Measurements from ENCODE around the gene RFX8.

Gene RFX8

DNA sequence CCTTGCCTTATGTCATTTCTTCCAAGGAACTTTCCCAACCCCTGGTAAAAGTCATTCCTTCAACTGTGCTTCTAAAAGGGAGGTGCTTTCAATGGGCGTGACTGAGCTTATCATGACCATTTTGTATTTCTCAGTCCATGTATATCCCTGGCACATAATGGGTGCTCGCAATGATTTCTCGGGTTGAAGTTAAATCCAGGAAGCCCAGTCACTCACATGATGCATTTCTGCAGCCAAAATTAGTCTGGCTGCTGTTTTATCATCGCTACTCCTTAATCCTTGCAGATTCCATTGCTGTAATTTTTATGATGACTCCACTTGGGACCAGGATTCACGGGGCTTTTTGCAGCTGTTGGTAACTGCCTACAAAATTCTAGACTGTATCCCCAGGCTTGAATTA is 25.9 kb upstream of the RFX8 start:
- H3K27ac ChIP-seq = no peak overlapping the region
- no peak for TF ChIP-seq ZFX (IDR thresholded peaks at IDR 0.05; ENCODE audit: borderline replicate concordance)
- TF ChIP-seq CTCF (IDR thresholded peaks at IDR 0.05) = no peak

- TF ChIP-seq ZFX (IDR thresholded peaks at IDR 0.05; ENCODE audit: borderline replicate concordance) = no peak
- TF ChIP-seq CTCF (IDR thresholded peaks at IDR 0.05) = no peak
- H3K27ac ChIP-seq = no peak overlapping the region
Measured at GRCh38 chr2:101500180-101500579, 25.3 kb upstream of the RFX8 start.

DNA sequence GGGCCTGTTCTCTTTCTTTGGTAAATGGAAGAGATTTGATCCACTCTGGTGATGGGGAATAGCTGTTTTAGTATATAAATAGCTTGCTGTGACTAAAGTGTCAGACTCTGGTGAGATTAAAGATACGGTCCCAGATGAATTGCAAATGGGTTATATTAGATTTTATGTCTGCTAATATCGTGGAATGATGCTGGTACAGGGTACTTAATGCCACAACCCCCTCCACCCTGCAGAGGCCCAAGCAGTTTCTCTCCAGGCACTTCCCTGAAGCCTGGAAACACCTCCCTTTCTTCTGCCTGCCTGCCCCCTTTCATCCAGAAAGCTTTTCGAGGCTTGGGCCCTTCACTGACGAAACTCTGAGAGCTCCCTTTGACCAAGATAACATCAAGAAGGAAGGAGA is 21.4 kb upstream of the RFX8 start:
- no peak overlapping the region for H3K27ac ChIP-seq
- no peak for TF ChIP-seq ZFX (IDR thresholded peaks at IDR 0.05; ENCODE audit: borderline replicate concordance)
- TF ChIP-seq CTCF (IDR thresholded peaks at IDR 0.05) = no peak

- TF ChIP-seq ZFX (IDR thresholded peaks at IDR 0.05; ENCODE audit: borderline replicate concordance) = no peak
- no peak for TF ChIP-seq CTCF (IDR thresholded peaks at IDR 0.05)
- no peak overlapping the region for H3K27ac ChIP-seq
Measured at GRCh38 chr2:101492936-101493473, 18.1 kb upstream of the RFX8 start.

GRCh38 chr2:101486994-101487393 is 12.1 kb upstream of the RFX8 start:
- TF ChIP-seq ZFX (IDR thresholded peaks at IDR 0.05; ENCODE audit: borderline replicate concordance) = no peak
- TF ChIP-seq CTCF (IDR thresholded peaks at IDR 0.05) = no peak
- H3K27ac ChIP-seq = no peak overlapping the region

DNA sequence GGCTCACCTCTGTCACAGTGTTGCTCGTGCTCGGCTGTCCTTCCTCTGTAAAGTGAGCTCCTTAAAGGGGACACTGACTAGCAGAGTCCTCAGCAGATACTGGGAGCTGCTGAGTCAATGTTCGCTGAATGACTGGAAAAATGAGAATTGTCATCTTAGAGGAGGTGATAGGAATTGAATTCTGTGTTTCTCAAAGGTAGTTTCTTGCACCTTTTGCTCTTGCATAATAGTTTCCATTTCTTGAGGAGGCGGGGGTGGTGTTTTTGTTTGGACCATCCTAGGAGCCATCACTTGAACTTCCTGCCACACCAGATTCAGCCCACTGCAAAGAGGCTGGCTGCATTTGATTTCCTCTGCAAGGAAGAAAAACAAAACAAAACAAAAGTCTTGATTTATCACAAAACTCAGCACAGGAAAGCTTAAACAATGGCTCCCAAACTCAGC is 11.4 kb upstream of the RFX8 start:
- TF ChIP-seq ZFX (IDR thresholded peaks at IDR 0.05; ENCODE audit: borderline replicate concordance) (no peak), CTCF (IDR thresholded peaks at IDR 0.05) (no peak)
- no peak overlapping the region for H3K27ac ChIP-seq

DNA sequence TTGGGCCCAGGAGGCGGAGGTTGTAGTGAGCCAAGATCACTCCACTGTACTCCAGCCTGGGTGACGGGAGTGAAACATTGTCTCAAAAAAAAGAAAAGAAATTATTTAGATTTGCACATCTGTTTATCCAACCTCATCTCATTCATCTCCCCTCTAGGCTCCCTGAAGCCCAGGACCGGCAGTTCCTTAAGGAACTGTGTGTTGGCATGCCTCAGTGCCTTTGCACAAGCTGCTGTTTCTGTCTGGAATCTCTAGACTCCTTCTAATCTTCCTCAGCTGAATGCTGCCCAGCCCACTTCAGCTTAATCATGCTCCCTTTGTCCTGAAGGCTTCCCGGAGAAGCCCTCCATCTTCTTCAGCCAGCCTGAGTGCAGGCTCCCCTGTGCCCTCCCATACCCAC is 10.9 kb upstream of the RFX8 start:
- no peak overlapping the region for H3K27ac ChIP-seq
- TF ChIP-seq ZFX (IDR thresholded peaks at IDR 0.05; ENCODE audit: borderline replicate concordance) = no peak
- TF ChIP-seq CTCF (IDR thresholded peaks at IDR 0.05) = no peak
